Heart left ventricle (tissue), 13 donors: ENCODE results near the gene AKAIN1.

Source experiments
- POLR2A ChIP-seq, 2 donors: fragments of 450-650 bp; IDR thresholded peaks; one replicate each; pipeline ENCODE4 v1.6.1; 2017; ENCODE audit warnings: antibody characterized with exemption in 2 of 2, mild to moderate bottlenecking in 2 of 2, moderate library complexity in 2 of 2
- TF ChIP-seq, protein P1 (sequence below), 12 donors: fragments of 200-600 bp; sonication (generic) in 4 of 12; IDR thresholded peaks; one replicate each; pipeline versions ENCODE4 v1.5.0 to v1.8.0; 2018 to 2022; ENCODE audit warnings: antibody characterized with exemption in 12 of 12, mild to moderate bottlenecking in 5 of 12
- donor health status: ischemic (EF 13 %, LVEDD 7.1; RV severe dilation, severe dysfunction).
- donor health status: DM: no; HTN: yes; CAD: no.
- donor health status: DM: no; HTN: no; CAD: no.
- donor health status: ischemic (EF 25% LVEDD 6.9; RV normal size, moderate dysfunction).
- donor health status: ischemic (EF 25% LVEDD 5.7; RV mildly dilated, moderate dysfunction).
- donor health status: ischemic (EF 35%, LVEDD 5.7; RV mildly dilated, moderate dysfunction).
- donor health status: nonischemic (EF 11% LVEDD 7.7; RV severe dilation, severe dysfunction).
- donor health status: DM: yes; HTN: yes; CAD: no.
- donor health status: PGD.
- donor health status: ischemic (EF 29% LVEDD 5.4; RV normal size, mild dysfunction).
- donor health status: nonischemic (EF 23%, LVEDD 6.1; RV moderate dilation, normal function).

DNA sequence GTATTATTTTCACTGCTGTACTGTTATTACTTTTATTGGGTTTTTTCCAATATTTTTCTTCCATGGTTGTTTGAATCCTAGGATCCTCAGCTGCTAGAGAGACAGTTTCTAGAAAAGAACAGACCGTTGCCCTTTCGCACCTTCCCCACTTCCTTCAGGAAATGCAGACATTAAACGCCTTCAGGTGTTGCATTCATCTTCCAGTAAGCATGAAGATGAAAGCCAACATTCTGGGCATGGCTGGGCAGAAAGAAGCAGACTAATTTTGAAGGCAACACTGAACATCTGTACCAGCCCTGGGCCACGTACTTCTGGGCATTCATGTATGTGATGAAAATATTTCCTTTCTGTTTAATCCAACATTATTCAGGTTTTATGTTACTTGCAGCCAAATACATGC, 51.0 kb downstream of the AKAIN1 start:
- TF ChIP-seq, protein P1, sequence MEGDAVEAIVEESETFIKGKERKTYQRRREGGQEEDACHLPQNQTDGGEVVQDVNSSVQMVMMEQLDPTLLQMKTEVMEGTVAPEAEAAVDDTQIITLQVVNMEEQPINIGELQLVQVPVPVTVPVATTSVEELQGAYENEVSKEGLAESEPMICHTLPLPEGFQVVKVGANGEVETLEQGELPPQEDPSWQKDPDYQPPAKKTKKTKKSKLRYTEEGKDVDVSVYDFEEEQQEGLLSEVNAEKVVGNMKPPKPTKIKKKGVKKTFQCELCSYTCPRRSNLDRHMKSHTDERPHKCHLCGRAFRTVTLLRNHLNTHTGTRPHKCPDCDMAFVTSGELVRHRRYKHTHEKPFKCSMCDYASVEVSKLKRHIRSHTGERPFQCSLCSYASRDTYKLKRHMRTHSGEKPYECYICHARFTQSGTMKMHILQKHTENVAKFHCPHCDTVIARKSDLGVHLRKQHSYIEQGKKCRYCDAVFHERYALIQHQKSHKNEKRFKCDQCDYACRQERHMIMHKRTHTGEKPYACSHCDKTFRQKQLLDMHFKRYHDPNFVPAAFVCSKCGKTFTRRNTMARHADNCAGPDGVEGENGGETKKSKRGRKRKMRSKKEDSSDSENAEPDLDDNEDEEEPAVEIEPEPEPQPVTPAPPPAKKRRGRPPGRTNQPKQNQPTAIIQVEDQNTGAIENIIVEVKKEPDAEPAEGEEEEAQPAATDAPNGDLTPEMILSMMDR (IDR thresholded peaks at IDR 0.05) = no peak
- no peak for TF ChIP-seq POLR2A (IDR thresholded peaks at IDR 0.05)
